Fibroblast of lung (primary cell): ENCODE data around the gene CYB561.

Experiments used
- EZH2 ChIP-seq: IDR thresholded peaks from 2 replicates; pipeline ENCODE4 v1.5.1; 2012; ENCODE audit warnings: low read length, control low read depth, mild to moderate bottlenecking; ENCODE audit errors: missing control alignments
- TF ChIP-seq, protein P1 (sequence below), 2 donors: IDR thresholded peaks in 1 of 2; conservative IDR thresholded peaks in 1 of 2; 1 replicate in 1 of 2; 2 replicates in 1 of 2; pipeline ENCODE4 v1.5.1; 2011 to 2012; ENCODE audit warnings: low read length in 2 of 2, control low read depth in 1 of 2, inconsistent platforms in 1 of 2, low read depth in 1 of 2, mild to moderate bottlenecking in 1 of 2

DNA sequence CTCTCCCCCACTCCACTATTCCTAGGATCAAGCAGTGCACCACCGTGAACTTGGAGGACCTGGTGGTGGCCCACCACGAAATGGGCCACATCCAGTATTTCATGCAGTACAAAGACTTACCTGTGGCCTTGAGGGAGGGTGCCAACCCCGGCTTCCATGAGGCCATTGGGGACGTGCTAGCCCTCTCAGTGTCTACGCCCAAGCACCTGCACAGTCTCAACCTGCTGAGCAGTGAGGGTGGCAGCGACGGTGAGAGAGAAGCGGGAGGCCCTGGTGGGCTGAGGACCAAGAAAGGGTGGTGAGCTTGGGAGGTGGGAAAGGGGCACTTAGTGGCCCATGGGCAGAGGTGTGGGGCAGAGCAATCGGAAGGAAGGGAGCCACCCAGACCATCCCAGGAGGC lies 47.3 kb upstream of the CYB561 start:
- TF ChIP-seq, protein P1, sequence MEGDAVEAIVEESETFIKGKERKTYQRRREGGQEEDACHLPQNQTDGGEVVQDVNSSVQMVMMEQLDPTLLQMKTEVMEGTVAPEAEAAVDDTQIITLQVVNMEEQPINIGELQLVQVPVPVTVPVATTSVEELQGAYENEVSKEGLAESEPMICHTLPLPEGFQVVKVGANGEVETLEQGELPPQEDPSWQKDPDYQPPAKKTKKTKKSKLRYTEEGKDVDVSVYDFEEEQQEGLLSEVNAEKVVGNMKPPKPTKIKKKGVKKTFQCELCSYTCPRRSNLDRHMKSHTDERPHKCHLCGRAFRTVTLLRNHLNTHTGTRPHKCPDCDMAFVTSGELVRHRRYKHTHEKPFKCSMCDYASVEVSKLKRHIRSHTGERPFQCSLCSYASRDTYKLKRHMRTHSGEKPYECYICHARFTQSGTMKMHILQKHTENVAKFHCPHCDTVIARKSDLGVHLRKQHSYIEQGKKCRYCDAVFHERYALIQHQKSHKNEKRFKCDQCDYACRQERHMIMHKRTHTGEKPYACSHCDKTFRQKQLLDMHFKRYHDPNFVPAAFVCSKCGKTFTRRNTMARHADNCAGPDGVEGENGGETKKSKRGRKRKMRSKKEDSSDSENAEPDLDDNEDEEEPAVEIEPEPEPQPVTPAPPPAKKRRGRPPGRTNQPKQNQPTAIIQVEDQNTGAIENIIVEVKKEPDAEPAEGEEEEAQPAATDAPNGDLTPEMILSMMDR (conservative IDR thresholded peaks at IDR 0.05 in 1 of 2, IDR thresholded peaks at IDR 0.05 in 1 of 2; ENCODE audit: low read depth in 1 of 2, low read length in 2 of 2) = no peak
- no peak for TF ChIP-seq EZH2
